Thoracic aorta (tissue), 2 donors: ENCODE results near the gene ZNF497. TPM values are rescaled to one million over a fixed set of nuclear protein-coding genes. Genes with fewer than 3 reads are reported as not detected.
A peak's percentile ranks its signal among the peaks of the same experiment; 100 is the strongest.

Source experiments
- ATAC-seq: fragments of 150-250 bp; one replicate; pipeline ENCODE4 v1.8.0; 2017; ENCODE audit warnings: low read depth; ENCODE audit not compliant: insufficient number of reproducible peaks, low FRiP score
- DNase-seq: peaks from one replicate; pipeline ENCODE4 v3.0.0-alpha.2; 2020; ENCODE audit warnings: low spot score
- H3K27ac ChIP-seq, 2 donors: fragments of 200-600 bp; sonication (generic); 1 replicate in 1 of 2; 2 replicates in 1 of 2; pipeline ENCODE4 v1.5.1; 2016; ENCODE audit warnings: mild to moderate bottlenecking in 2 of 2, moderate library complexity in 2 of 2
- H3K27me3 ChIP-seq: fragments of 200-600 bp; sonication (generic); replicated peaks from 2 replicates; pipeline ENCODE4 v1.6.0; 2016; ENCODE audit warnings: mild to moderate bottlenecking; ENCODE audit not compliant: insufficient read depth
- H3K36me3 ChIP-seq: fragments of 200-600 bp; sonication (generic); one replicate; pipeline ENCODE4 v1.5.1; 2016
- H3K4me1 ChIP-seq, 2 donors: fragments of 200-600 bp; sonication (generic); 1 replicate in 1 of 2; 2 replicates in 1 of 2; pipeline versions ENCODE4 v1.5.1 to v1.6.0; 2016; ENCODE audit warnings: low read depth in 2 of 2, mild to moderate bottlenecking in 1 of 2; ENCODE audit not compliant: control insufficient read depth in 1 of 2
- H3K4me3 ChIP-seq: fragments of 200-600 bp; sonication (generic); 2 replicates; pipeline ENCODE4 v1.5.1; 2016; ENCODE audit warnings: mild to moderate bottlenecking
- H3K9me3 ChIP-seq: fragments of 200-600 bp; sonication (generic); 2 replicates; pipeline ENCODE4 v1.5.1; 2016
- total RNA-seq, 2 donors: library from RNA; depleted of rRNA; stranded (reverse); fragments of >200 nt; gene quantifications; one replicate each; pipeline versions ENCODE4 v1.1.0 to v1.2.3, GENCODE V29; 2016
- TF ChIP-seq, protein P1 (sequence below): fragments of 200-600 bp; sonication (generic); IDR thresholded peaks from one replicate; pipeline ENCODE4 v1.5.1; 2019; ENCODE audit warnings: antibody characterized with exemption

ZNF497 gene
- total RNA-seq, 2 donors from 2014 or later: 2.3 TPM; not detected in 1

DNA sequence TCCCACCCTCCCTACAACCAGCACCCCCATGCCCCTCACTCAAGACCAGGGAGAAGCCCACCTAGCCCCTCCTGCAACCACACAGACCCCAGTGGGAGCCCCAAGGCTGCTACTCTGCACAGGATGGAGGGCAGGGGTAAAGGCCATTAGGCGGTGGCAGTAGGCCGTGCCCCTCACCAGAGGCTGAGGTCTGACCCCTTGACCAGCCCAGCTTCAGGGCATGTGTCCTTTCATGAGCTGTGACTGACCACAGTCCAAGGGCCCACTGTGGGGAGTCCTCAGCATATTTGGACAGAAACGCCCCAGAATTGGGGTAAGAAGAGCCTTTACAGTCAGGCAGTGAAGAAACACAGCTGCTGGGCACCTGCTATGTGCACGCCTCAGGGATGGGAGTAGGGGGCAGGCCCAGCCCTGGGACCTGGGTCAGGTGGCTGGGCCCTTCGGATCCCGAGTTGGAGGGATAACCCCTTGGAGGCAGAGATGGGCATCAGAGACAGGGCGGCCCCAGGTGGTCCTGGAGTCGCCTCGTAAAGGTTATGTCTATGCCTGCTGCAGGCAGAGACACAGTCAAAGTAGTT, 22.9 kb upstream of the ZNF497 start:
- Histone ChIP-seq H3K4me3 (peak overlapping the region; percentile 78), H3K4me1 (peaks cover 18 to 37% of the 10 kb centered on the region in 2 donors), H3K27ac (peak overlapping the region; percentile 94 to 99), H3K27me3 (no peaks in the 10 kb centered on the region), H3K36me3 (peaks cover 5% of the 10 kb centered on the region), H3K9me3 (no peaks in the 10 kb centered on the region)
- DNase-seq: no peak
- ATAC-seq: no peak
- TF ChIP-seq, protein P1, sequence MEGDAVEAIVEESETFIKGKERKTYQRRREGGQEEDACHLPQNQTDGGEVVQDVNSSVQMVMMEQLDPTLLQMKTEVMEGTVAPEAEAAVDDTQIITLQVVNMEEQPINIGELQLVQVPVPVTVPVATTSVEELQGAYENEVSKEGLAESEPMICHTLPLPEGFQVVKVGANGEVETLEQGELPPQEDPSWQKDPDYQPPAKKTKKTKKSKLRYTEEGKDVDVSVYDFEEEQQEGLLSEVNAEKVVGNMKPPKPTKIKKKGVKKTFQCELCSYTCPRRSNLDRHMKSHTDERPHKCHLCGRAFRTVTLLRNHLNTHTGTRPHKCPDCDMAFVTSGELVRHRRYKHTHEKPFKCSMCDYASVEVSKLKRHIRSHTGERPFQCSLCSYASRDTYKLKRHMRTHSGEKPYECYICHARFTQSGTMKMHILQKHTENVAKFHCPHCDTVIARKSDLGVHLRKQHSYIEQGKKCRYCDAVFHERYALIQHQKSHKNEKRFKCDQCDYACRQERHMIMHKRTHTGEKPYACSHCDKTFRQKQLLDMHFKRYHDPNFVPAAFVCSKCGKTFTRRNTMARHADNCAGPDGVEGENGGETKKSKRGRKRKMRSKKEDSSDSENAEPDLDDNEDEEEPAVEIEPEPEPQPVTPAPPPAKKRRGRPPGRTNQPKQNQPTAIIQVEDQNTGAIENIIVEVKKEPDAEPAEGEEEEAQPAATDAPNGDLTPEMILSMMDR: no peak

DNA sequence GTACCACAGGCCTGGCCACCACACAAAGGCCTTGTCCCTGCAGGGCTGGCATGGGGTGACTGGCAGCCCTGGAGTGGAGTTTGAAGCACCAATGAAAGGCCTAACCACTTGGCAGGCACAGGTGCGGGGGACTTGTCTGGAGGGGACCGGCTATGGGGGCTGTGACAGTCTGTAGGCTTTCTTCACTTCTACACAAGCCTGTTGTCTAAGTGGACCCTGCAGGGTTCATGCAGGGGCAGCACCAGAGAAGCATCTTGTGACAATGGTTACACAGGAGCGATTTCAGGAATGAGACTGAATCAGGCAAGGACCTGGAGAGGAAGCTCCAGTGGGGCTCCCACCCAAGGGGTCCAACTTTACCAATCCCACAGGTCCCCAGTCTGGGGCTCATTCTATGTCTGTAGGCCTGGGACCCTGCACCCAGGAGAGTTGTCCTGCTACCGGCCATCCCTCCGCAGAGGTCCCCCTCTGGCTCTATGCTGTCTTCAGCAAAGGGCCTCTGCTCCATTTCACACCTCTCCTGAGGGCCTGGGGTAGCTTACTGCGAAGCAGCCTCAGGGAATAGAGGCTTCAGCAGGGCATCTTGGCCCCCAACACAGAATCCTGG, 20.5 kb upstream of the ZNF497 start:
- no peak for DNase-seq
- no peaks in the 10 kb centered on the region for H3K36me3 ChIP-seq
- no peaks in the 10 kb centered on the region for H3K9me3 ChIP-seq
- ATAC-seq: no peak
- H3K4me1 ChIP-seq: peaks cover 26 to 36% of the 10 kb centered on the region in 2 donors
- no peak overlapping the region for H3K27ac ChIP-seq
- H3K4me3 ChIP-seq: no peak overlapping the region
- no peaks in the 10 kb centered on the region for H3K27me3 ChIP-seq
- TF ChIP-seq, protein P1: no peak

DNA sequence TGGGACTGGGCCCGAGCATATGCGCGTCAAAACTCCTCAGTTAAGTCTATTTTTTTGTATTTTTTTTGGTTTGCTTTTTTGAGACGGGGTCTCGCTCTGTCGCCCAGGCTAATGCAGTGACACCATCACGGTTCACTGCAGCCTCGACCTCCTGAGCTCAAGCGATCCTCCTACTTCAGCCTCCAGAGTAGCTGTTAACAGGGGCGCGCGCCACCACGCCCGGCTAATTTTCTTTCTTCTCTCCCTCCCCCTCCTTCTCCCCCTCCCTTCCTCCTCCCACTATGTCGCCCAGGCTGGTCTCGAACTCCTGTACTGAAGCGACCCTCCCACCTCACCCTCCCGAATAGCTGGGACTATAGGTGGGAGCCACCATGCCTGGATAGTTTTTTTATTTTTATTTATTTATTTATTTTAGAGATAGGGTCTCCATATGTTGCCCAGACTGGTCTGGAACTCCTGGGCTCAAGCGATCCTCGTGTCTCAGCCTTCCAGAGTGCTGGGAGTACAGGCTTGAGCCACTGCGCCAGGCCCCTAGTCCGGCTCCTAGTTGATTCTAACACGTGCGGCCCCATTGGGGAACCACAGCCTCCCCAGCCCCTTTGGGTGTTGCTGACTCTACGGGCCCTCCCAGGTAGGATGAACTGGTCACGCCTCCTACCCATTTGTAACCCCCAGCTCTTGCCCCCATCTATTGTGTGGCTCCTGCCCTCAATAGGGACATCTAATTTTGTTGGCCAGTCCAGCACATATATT, 19.1 kb upstream of the ZNF497 start:
- no peaks in the 10 kb centered on the region for H3K36me3 ChIP-seq

DNA sequence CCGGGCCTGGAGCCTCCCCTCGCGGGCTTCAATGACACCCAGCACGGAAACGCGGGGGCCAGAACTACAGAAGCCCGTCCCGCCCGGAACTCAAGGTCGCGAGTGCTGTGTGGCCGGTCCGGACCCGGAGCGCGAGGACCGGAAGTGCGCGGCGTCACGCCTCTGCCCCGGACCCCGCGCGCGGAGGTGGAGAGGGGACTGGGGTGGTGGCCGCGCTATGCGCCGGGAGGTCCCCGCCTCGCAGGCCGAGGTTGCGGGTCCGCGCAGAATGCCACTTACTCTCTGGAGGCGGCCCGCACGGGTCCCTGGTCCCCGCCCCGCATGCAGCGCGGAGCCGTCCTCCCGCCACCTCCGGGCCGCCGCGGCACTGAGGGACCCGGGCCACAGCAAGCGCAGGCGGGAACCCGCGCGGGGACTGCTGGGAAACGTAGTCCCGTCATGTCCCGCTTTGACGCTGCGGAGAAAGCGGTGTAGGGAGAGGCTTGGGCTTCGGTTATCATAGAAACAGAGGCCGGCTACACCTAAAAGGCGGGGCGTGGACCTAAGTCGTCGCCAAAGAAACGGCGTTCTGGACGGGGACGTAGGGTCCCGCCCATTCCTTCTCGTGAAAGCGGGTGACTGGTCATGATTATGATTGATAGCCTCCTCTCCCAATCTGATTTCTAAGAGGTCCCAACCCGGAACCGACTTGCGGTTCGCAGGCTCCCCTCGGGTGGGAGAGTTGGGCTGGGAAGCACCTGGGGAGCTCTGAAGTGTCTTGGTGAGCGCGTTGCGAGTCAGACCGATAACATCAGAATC, 18.3 kb upstream of the ZNF497 start, which contains the start of gene ZNF837:
Gene ZNF837 (minus strand): TSS at position 369 of the 798 bp plus-strand sequence. CDS start 11,698 bp downstream, outside the sequence.
- peak; percentile 92 for DNase-seq
- Histone ChIP-seq H3K36me3 (no peaks in the 10 kb centered on the region), H3K9me3 (no peaks in the 10 kb centered on the region), H3K4me3 (peak within 1 kb of the TSS; percentile 83), H3K27ac (peak within 1 kb of the TSS; percentile 79 to 81), H3K27me3 (no peaks in the 10 kb centered on the region), H3K4me1 (peaks cover 16 to 24% of the 10 kb centered on the region in 2 donors)
- ATAC-seq: peak; percentile 98
- TF ChIP-seq, protein P1: no peak

More for the DNA sequence above, 19.1 kb upstream of the ZNF497 start:
- Histone ChIP-seq H3K27ac (peak overlapping the region; percentile 79 to 81), H3K9me3 (no peaks in the 10 kb centered on the region), H3K4me3 (peak overlapping the region; percentile 83), H3K27me3 (no peaks in the 10 kb centered on the region), H3K4me1 (peaks cover 20 to 30% of the 10 kb centered on the region in 2 donors)
- ATAC-seq: no peak
- TF ChIP-seq, protein P1: no peak
- DNase-seq: no peak
